ENCODE measurements around the gene CCDC6.

The CCDC6 gene

GRCh38 chr10:59829601-59830000 lies 76.8 kb downstream of the CCDC6 start:
- DNase-seq (ENCODE audit: low read depth), result no peak
- TF ChIP-seq POLR2A (IDR thresholded peaks at IDR 0.05; ENCODE audit: extremely low read depth, insufficient read length) (no peak), MAX (IDR thresholded peaks at IDR 0.05; ENCODE audit: low read depth, low read length) (no peak), CTCF (IDR thresholded peaks at IDR 0.05; ENCODE audit: low read depth, low read length) (no peak), MYC (IDR thresholded peaks at IDR 0.05; ENCODE audit: low read depth, low read length) (no peak)

GRCh38 chr10:59829024-59829423 lies 77.3 kb downstream of the CCDC6 start:
- TF ChIP-seq CTCF (IDR thresholded peaks at IDR 0.05; ENCODE audit: low read depth, low read length), result no peak
- TF ChIP-seq MYC (IDR thresholded peaks at IDR 0.05; ENCODE audit: low read depth, low read length), result no peak
- no peak for TF ChIP-seq MAX (IDR thresholded peaks at IDR 0.05; ENCODE audit: low read depth, low read length)
- no peak for TF ChIP-seq POLR2A (IDR thresholded peaks at IDR 0.05; ENCODE audit: extremely low read depth, insufficient read length)
- DNase-seq (ENCODE audit: low read depth), result no peak
- no peak overlapping the region for H3K4me3 ChIP-seq (ENCODE audit: low read depth, low read length)

More at GRCh38 chr10:59829601-59830000, 76.8 kb downstream of the CCDC6 start:
- no peak overlapping the region for H3K4me3 ChIP-seq (ENCODE audit: low read depth, low read length)

- no peak for DNase-seq (ENCODE audit: low read depth)
- H3K4me3 ChIP-seq (ENCODE audit: low read depth, low read length), result no peak overlapping the region
- TF ChIP-seq CTCF (IDR thresholded peaks at IDR 0.05; ENCODE audit: low read depth, low read length) (no peak), POLR2A (IDR thresholded peaks at IDR 0.05; ENCODE audit: extremely low read depth, insufficient read length) (no peak), MYC (IDR thresholded peaks at IDR 0.05; ENCODE audit: low read depth, low read length) (no peak), MAX (IDR thresholded peaks at IDR 0.05; ENCODE audit: low read depth, low read length) (no peak)
These were observed 80.4 kb downstream of the CCDC6 start for GRCh38 chr10:59825932-59826331.

- no peak for DNase-seq (ENCODE audit: low read depth)
- no peak overlapping the region for H3K4me3 ChIP-seq (ENCODE audit: low read depth, low read length)
- TF ChIP-seq MAX (IDR thresholded peaks at IDR 0.05; ENCODE audit: low read depth, low read length), result no peak
- no peak for TF ChIP-seq CTCF (IDR thresholded peaks at IDR 0.05; ENCODE audit: low read depth, low read length)
- TF ChIP-seq MYC (IDR thresholded peaks at IDR 0.05; ENCODE audit: low read depth, low read length), result no peak
- TF ChIP-seq POLR2A (IDR thresholded peaks at IDR 0.05; ENCODE audit: extremely low read depth, insufficient read length), result no peak
These were observed 82.6 kb downstream of the CCDC6 start for GRCh38 chr10:59823751-59824150.

- H3K4me3 ChIP-seq (ENCODE audit: low read depth, low read length), result no peak overlapping the region
- TF ChIP-seq CTCF (IDR thresholded peaks at IDR 0.05; ENCODE audit: low read depth, low read length), result no peak
- TF ChIP-seq MAX (IDR thresholded peaks at IDR 0.05; ENCODE audit: low read depth, low read length), result no peak
- no peak for DNase-seq (ENCODE audit: low read depth)
These were observed 83.2 kb downstream of the CCDC6 start for GRCh38 chr10:59823111-59823510.

GRCh38 chr10:59820471-59820870 lies 85.9 kb downstream of the CCDC6 start:
- TF ChIP-seq CTCF (IDR thresholded peaks at IDR 0.05; ENCODE audit: low read depth, low read length) (no peak), MYC (IDR thresholded peaks at IDR 0.05; ENCODE audit: low read depth, low read length) (no peak), MAX (IDR thresholded peaks at IDR 0.05; ENCODE audit: low read depth, low read length) (no peak), POLR2A (IDR thresholded peaks at IDR 0.05; ENCODE audit: extremely low read depth, insufficient read length) (no peak)
- DNase-seq (ENCODE audit: low read depth), result no peak
- no peak overlapping the region for H3K4me3 ChIP-seq (ENCODE audit: low read depth, low read length)
